HepG2 (cell line): ENCODE data around the gene MYD88. TPM values are rescaled to one million over a fixed set of nuclear protein-coding genes. Genes with fewer than 3 reads are reported as not detected.

Experiments used
- AFF4 ChIP-seq: sonication (generic); formaldehyde crosslinking; IDR thresholded peaks from 2 replicates; pipeline ENCODE4 v1.4.0; 2020; ENCODE audit warnings: missing genetic modification reagents
- CBX5 ChIP-seq: sonication (generic); formaldehyde crosslinking; IDR thresholded peaks from 2 replicates; pipeline ENCODE4 v1.4.0; 2020; ENCODE audit warnings: missing genetic modification reagents, borderline replicate concordance
- CHD2 ChIP-seq: IDR thresholded peaks from 2 replicates; pipeline ENCODE4 v1.6.1; 2011; ENCODE audit warnings: low read depth, low read length, improper control_type of control experiment
- ETV5 ChIP-seq: IDR thresholded peaks from 2 replicates; pipeline ENCODE4 v1.6.1; 2018; ENCODE audit warnings: missing biosample characterization, missing genetic modification reagents, inconsistent platforms, borderline replicate concordance
- FOXK2 ChIP-seq: fragments of 450-650 bp; IDR thresholded peaks from 2 replicates; pipeline ENCODE4 v1.6.1; 2016
- IRF9 ChIP-seq: sonication (generic); formaldehyde crosslinking; IDR thresholded peaks from 2 replicates; pipeline ENCODE4 v1.8.0; 2022; ENCODE audit warnings: missing genetic modification reagents, mild to moderate bottlenecking, borderline replicate concordance
- KAT8 ChIP-seq: IDR thresholded peaks from 2 replicates; pipeline ENCODE4 v1.6.1; 2016; ENCODE audit warnings: missing genetic modification reagents, missing compliant biosample characterization
- MAF1 ChIP-seq: sonication (generic); formaldehyde crosslinking; IDR thresholded peaks from 2 replicates; pipeline ENCODE4 v1.5.0; 2020; ENCODE audit warnings: missing genetic modification reagents, borderline replicate concordance
- MED13 ChIP-seq: sonication (generic); formaldehyde crosslinking; IDR thresholded peaks from 2 replicates; pipeline ENCODE4 v1.5.0; 2020; ENCODE audit warnings: missing genetic modification reagents
- MIER2 ChIP-seq: IDR thresholded peaks from 2 replicates; pipeline ENCODE4 v1.6.1; 2016; ENCODE audit warnings: missing biosample characterization, missing genetic modification reagents
- NFIC ChIP-seq: IDR thresholded peaks from 2 replicates; pipeline ENCODE4 v1.6.1; 2012; ENCODE audit warnings: mild to moderate bottlenecking, low read length, inconsistent platforms
- PPARG ChIP-seq: conservative IDR thresholded peaks from 2 replicates; pipeline ENCODE4 v1.6.1; 2016; ENCODE audit warnings: missing biosample characterization, missing genetic modification reagents
- SATB2 ChIP-seq: sonication (generic); formaldehyde crosslinking; IDR thresholded peaks from 2 replicates; pipeline ENCODE4 v1.5.0; 2020; ENCODE audit warnings: missing genetic modification reagents
- U2AF2 ChIP-seq: fragments of 200-400 bp; formaldehyde crosslinking; IDR thresholded peaks from 2 replicates; pipeline ENCODE4 v1.6.1; 2017; ENCODE audit warnings: low read depth, mild to moderate bottlenecking, low read length
- ZFP1 ChIP-seq: IDR thresholded peaks from 2 replicates; pipeline ENCODE4 v1.6.1; 2016
- ZNF263 ChIP-seq: sonication (generic); formaldehyde crosslinking; IDR thresholded peaks from 2 replicates; pipeline ENCODE4 v1.4.0; 2020; ENCODE audit warnings: missing genetic modification reagents
- ZNF292 ChIP-seq: sonication (generic); formaldehyde crosslinking; IDR thresholded peaks from 2 replicates; pipeline ENCODE4 v1.8.1; 2022; ENCODE audit warnings: mild to moderate bottlenecking, low read depth, missing genetic modification reagents, borderline replicate concordance
- ZNF839 ChIP-seq: sonication (generic); formaldehyde crosslinking; IDR thresholded peaks from 2 replicates; pipeline ENCODE4 v1.4.0; 2020; ENCODE audit warnings: missing genetic modification reagents, mild to moderate bottlenecking, borderline replicate concordance
- ZSCAN31 ChIP-seq: sonication (generic); formaldehyde crosslinking; IDR thresholded peaks from 2 replicates; pipeline ENCODE4 v1.5.0; 2020; ENCODE audit warnings: low read depth, mild to moderate bottlenecking, missing genetic modification reagents
- polyA plus RNA-seq, 8 experiments: library from polyadenylated mRNA; depleted of rRNA in 3 of 8; stranded (reverse) in 7 of 8; unstranded in 1 of 8; fragments of >200 nt; fragmentation: Illumina TruSeq in 4 of 8; extraction: Trizol in 4 of 8; gene quantifications; 2 replicates each; pipeline versions ENCODE4 v1.2.1 to v1.2.3, GENCODE V29; 2011 to 2016; ENCODE audit warnings: low read depth in 4 of 8, missing spikeins in 1 of 8, mixed read lengths in 1 of 8; ENCODE audit not compliant: insufficient read depth in 1 of 8
- total RNA-seq, 5 experiments: library from RNA; depleted of rRNA; stranded (reverse); fragments of >200 nt; fragmentation: Illumina TruSeq; extraction: Trizol; gene quantifications; 2 replicates each; pipeline ENCODE4 v1.2.3, GENCODE V29; 2016; ENCODE audit warnings: low read depth in 1 of 5
- TF ChIP-seq, protein P1 (sequence below): sonication (generic); formaldehyde crosslinking; IDR thresholded peaks from 2 replicates; pipeline ENCODE4 v1.4.0; 2020; ENCODE audit warnings: low read depth, missing genetic modification reagents

The MYD88 gene
- total and polyA plus RNA-seq, 2 of the 13 experiments (the other 11 are each of a cell fraction or from before 2014, with no cell fraction given): 7.6 to 32.7 TPM

DNA sequence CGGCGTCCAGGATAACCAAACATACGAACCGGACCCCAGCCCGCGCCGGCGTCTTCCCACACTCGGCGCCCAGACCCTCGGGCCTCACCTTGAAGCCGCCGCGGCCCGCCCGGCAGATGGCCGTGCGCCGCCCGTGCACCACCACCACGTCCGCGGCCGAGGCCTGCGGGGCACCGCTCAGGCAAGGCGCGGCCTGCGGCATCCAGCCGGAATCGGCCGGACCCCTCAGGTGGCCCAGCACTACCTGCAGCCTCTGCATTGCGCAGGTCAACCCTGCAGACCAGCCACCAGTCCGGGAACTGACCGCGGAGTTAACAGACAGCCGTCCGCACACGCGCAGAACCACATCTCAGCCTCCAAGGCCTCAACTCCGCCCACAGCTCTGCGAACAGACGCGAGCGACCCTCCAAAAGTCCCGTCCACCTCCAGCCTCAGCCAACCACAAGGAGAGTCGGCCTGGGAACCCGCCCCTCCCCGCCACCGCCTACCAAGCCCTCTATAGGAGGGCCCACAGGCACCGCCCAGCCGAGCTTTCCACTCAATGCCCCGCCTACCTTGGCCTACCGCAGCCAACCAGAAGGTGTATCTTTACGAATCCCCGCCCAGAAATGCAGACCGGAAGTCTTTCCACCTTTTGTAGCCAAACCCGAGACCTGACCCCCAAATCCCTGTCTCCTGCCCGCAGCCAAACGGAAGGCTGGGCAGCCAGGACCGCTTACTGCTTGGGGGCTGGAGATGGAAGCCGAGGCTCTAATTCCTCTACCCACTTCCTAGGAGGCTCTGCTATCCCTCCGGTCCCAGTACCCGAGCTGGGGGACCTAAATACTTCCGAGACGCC lies 1.5 kb upstream of the MYD88 start, which contains the start of gene ACAA1 (continued):
- TF ChIP-seq MAF1 (CRISPR knock-in tag) (no peak), ETV5 (CRISPR knock-in tag) (peak; percentile 69; the same call in 1 of the 2 replicates), MED13 (no peak), SATB2 (CRISPR knock-in tag) (no peak), ZNF292 (CRISPR knock-in tag) (no peak), FOXK2 (peak; percentile 50; the same call in 1 of the 2 replicates), ZSCAN31 (CRISPR knock-in tag) (peak; percentile 35; the same call in 1 of the 2 replicates), MIER2 (no peak), ZNF263 (CRISPR knock-in tag) (no peak; the same call in 1 of the 2 replicates), NFIC (no peak), ZFP1 (CRISPR knock-in tag) (no peak), U2AF2 (no peak), AFF4 (CRISPR knock-in tag) (peak; percentile 62; the same call in 1 of the 2 replicates), CHD2 (no peak), PPARG (CRISPR knock-in tag) (0 out of 2 replicates have a peak, but pooled peaks have one; percentile 10), ZNF839 (CRISPR knock-in tag) (no peak), CBX5 (CRISPR knock-in tag) (no peak), IRF9 (CRISPR knock-in tag) (peak; percentile 40; the same call in 1 of the 2 replicates), KAT8 (CRISPR knock-in tag) (peak; percentile 72; the same call in 1 of the 2 replicates)
- TF ChIP-seq, protein P1, sequence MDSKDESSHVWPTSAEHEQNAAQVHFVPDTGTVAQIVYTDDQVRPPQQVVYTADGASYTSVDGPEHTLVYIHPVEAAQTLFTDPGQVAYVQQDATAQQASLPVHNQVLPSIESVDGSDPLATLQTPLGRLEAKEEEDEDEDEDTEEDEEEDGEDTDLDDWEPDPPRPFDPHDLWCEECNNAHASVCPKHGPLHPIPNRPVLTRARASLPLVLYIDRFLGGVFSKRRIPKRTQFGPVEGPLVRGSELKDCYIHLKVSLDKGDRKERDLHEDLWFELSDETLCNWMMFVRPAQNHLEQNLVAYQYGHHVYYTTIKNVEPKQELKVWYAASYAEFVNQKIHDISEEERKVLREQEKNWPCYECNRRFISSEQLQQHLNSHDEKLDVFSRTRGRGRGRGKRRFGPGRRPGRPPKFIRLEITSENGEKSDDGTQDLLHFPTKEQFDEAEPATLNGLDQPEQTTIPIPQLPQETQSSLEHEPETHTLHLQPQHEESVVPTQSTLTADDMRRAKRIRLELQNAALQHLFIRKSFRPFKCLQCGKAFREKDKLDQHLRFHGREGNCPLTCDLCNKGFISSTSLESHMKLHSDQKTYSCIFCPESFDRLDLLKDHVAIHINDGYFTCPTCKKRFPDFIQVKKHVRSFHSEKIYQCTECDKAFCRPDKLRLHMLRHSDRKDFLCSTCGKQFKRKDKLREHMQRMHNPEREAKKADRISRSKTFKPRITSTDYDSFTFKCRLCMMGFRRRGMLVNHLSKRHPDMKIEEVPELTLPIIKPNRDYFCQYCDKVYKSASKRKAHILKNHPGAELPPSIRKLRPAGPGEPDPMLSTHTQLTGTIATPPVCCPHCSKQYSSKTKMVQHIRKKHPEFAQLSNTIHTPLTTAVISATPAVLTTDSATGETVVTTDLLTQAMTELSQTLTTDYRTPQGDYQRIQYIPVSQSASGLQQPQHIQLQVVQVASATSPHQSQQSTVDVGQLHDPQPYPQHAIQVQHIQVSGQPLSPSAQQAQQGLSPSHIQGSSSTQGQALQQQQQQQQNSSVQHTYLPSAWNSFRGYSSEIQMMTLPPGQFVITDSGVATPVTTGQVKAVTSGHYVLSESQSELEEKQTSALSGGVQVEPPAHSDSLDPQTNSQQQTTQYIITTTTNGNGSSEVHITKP: no peak
